ENCODE data around the gene CDC42EP4.

Gene CDC42EP4

GRCh38 chr17:73247726-73248125, 64.1 kb downstream of the CDC42EP4 start:
- DNase-seq: no peak

- no peak for DNase-seq
Measured at GRCh38 chr17:73240561-73240960, 71.2 kb downstream of the CDC42EP4 start.

GRCh38 chr17:73237714-73238113, 74.1 kb downstream of the CDC42EP4 start:
- no peak for DNase-seq

GRCh38 chr17:73234736-73235135, 77.1 kb downstream of the CDC42EP4 start:
- DNase-seq: no peak
